ENCODE results near the gene NFKB1.
"Not testable (repeated sequence)": the region's sequence is repeated elsewhere in the genome, so short reads cannot be mapped to it uniquely, and the experiment has no call there.

The NFKB1 gene

DNA sequence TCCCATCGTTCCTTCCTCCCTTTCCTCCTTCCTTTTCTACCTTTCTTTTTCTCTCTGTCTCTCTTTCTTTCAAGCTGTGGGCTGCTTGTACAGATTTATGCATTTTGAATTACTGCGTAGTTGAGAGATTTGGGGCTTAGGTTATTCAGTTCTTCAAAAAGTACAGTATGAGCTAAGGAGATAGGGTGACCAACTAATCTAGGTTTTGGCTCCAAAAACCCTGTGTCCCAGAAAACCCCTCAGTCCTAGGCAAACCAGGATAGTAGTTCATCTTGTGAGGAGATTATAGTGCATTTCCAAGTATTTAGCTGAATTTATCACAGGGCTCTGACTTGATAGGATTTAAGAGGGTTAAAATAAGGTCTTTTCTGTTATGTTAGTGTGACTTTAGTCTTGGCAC is 64.5 kb downstream of the NFKB1 start:
- Histone ChIP-seq H3K36me3 (ENCODE audit: control insufficient read depth, insufficient read depth, low read length) (no peaks in the 10 kb centered on the region), H3K9me3 (ENCODE audit: control insufficient read depth, low read length) (no peaks in the 10 kb centered on the region), H3K27me3 (ENCODE audit: control insufficient read depth, insufficient read depth, low read length) (no peaks in the 10 kb centered on the region), H3K9ac (no peak overlapping the region), H3K27ac (no peak overlapping the region), H3K4me2 (ENCODE audit: low read length) (no peak overlapping the region), H3K4me1 (no peaks in the 10 kb centered on the region), H3K4me3 (ENCODE audit: low read depth, low read length) (no peak overlapping the region), H3K79me2 (no peaks in the 10 kb centered on the region), H2AFZ (no peak overlapping the region)
- TF ChIP-seq, protein P1, sequence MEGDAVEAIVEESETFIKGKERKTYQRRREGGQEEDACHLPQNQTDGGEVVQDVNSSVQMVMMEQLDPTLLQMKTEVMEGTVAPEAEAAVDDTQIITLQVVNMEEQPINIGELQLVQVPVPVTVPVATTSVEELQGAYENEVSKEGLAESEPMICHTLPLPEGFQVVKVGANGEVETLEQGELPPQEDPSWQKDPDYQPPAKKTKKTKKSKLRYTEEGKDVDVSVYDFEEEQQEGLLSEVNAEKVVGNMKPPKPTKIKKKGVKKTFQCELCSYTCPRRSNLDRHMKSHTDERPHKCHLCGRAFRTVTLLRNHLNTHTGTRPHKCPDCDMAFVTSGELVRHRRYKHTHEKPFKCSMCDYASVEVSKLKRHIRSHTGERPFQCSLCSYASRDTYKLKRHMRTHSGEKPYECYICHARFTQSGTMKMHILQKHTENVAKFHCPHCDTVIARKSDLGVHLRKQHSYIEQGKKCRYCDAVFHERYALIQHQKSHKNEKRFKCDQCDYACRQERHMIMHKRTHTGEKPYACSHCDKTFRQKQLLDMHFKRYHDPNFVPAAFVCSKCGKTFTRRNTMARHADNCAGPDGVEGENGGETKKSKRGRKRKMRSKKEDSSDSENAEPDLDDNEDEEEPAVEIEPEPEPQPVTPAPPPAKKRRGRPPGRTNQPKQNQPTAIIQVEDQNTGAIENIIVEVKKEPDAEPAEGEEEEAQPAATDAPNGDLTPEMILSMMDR (IDR thresholded peaks at IDR 0.05), result no peak

DNA sequence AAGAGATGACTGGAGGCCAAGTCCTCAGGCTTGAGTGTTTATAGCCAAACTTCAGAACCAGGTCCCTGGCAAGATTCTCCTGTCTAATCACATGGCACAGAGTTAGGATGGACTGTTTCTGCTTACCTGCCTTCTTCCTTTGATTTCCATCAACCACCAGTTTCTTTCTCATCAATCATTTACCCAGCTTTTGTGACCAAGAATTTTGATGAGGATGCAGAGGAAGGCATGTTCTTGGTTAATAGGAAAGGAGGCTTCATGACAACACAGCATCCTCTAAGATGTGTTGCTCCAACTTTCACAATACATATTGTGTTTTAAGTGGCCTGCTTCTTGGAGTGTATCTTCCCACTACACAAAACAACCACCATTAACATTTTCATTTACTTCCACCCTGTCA is 65.3 kb downstream of the NFKB1 start:
- no peak overlapping the region for H3K4me3 ChIP-seq (ENCODE audit: low read depth, low read length)
- no peaks in the 10 kb centered on the region for H3K79me2 ChIP-seq
- H2AFZ ChIP-seq, result no peak overlapping the region
- H3K9me3 ChIP-seq (ENCODE audit: control insufficient read depth, low read length), result no peaks in the 10 kb centered on the region
- no peak overlapping the region for H3K9ac ChIP-seq
- no peaks in the 10 kb centered on the region for H3K36me3 ChIP-seq (ENCODE audit: control insufficient read depth, insufficient read depth, low read length)
- no peak overlapping the region for H3K27ac ChIP-seq
- no peak overlapping the region for H3K4me2 ChIP-seq (ENCODE audit: low read length)
- no peaks in the 10 kb centered on the region for H3K27me3 ChIP-seq (ENCODE audit: control insufficient read depth, insufficient read depth, low read length)
- TF ChIP-seq, protein P1 (IDR thresholded peaks at IDR 0.05), result no peak
- no peaks in the 10 kb centered on the region for H3K4me1 ChIP-seq

DNA sequence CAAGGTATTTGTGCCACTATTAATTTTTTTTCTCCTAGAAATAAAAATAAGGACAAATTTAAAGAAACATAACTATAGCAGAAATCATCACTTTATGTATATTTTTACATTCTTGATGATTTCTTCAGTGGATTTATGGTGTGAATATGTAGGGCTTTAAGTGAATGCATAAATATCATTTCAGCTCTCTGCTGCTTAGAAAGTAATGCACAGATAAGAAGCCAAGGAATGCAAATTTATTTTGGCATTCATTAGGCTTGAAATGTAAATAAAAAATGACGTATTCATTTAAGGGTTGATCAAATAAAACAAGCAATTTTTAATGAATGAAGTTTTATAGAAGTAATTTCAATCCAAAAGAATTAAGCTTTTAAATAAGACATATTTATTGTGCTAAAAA is 66.3 kb downstream of the NFKB1 start:
- TF ChIP-seq, protein P1 (IDR thresholded peaks at IDR 0.05), result no peak
- H2AFZ ChIP-seq, result no peak overlapping the region
- no peak overlapping the region for H3K4me2 ChIP-seq (ENCODE audit: low read length)
- H3K27ac ChIP-seq, result no peak overlapping the region
- no peak overlapping the region for H3K4me3 ChIP-seq (ENCODE audit: low read depth, low read length)
- no peak overlapping the region for H3K9ac ChIP-seq
- no peaks in the 10 kb centered on the region for H3K36me3 ChIP-seq (ENCODE audit: control insufficient read depth, insufficient read depth, low read length)
- H3K27me3 ChIP-seq (ENCODE audit: control insufficient read depth, insufficient read depth, low read length), result no peaks in the 10 kb centered on the region
- H3K9me3 ChIP-seq (ENCODE audit: control insufficient read depth, low read length), result no peaks in the 10 kb centered on the region
- no peaks in the 10 kb centered on the region for H3K79me2 ChIP-seq
- no peaks in the 10 kb centered on the region for H3K4me1 ChIP-seq

DNA sequence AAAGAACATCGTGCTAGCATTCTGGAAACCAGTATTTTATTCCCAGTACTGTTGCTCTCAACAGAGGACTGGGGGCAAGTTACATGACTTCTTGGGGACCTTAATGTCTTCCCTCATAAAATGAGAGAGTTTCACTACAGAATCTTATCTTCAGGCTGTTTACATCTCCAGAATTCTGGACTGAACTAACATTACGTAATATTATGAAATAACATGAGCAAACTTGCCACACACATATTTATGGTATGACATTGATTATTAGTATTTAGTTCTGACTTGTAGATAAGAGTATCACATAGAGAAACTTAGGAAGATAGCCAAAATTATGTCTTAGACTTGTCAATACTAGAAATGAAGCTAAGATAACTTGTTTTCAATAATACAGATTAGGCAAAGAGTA is 68.0 kb downstream of the NFKB1 start:
- no peak overlapping the region for H2AFZ ChIP-seq
- H3K4me3 ChIP-seq (ENCODE audit: low read depth, low read length), result no peak overlapping the region
- no peak overlapping the region for H3K27ac ChIP-seq
- H3K9ac ChIP-seq, result no peak overlapping the region
- no peaks in the 10 kb centered on the region for H3K4me1 ChIP-seq
- no peaks in the 10 kb centered on the region for H3K36me3 ChIP-seq (ENCODE audit: control insufficient read depth, insufficient read depth, low read length)
- H3K27me3 ChIP-seq (ENCODE audit: control insufficient read depth, insufficient read depth, low read length), result no peaks in the 10 kb centered on the region
- H3K4me2 ChIP-seq (ENCODE audit: low read length), result no peak overlapping the region
- TF ChIP-seq, protein P1 (IDR thresholded peaks at IDR 0.05), result no peak
- no peaks in the 10 kb centered on the region for H3K79me2 ChIP-seq
- H3K9me3 ChIP-seq (ENCODE audit: control insufficient read depth, low read length), result no peaks in the 10 kb centered on the region

DNA sequence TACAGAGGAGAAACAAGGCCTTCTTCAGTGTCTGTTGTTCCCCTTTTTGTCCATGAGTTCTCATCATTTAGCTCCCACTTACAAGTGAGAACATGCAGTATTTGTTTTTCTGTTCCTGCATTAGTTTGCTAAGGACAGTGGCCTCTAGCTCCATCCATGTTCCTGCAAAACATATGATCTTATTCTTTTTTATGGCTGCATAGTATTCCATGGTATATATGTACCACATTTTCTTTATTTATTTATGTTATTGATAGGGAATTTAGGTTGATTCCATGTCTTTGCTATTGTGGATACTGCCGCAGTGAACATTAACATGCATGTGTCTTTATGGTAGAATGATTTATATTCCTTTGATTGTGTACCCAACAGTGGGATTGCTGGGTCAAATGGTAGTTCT is 69.1 kb downstream of the NFKB1 start:
- not testable (repeated sequence) for H3K4me1 ChIP-seq; H3K27ac ChIP-seq; H3K4me3 ChIP-seq (ENCODE audit: low read depth, low read length); H3K4me2 ChIP-seq (ENCODE audit: low read length); H3K9me3 ChIP-seq (ENCODE audit: control insufficient read depth, low read length); H3K36me3 ChIP-seq (ENCODE audit: control insufficient read depth, insufficient read depth, low read length); H2AFZ ChIP-seq; H3K79me2 ChIP-seq; H3K9ac ChIP-seq; H3K27me3 ChIP-seq (ENCODE audit: control insufficient read depth, insufficient read depth, low read length)
